ENCODE measurements around the gene MICU2.

MICU2 gene

GRCh38 chr13:21541980-21542379 lies 62.0 kb downstream of the MICU2 start:
- DNase-seq = no peak

DNA sequence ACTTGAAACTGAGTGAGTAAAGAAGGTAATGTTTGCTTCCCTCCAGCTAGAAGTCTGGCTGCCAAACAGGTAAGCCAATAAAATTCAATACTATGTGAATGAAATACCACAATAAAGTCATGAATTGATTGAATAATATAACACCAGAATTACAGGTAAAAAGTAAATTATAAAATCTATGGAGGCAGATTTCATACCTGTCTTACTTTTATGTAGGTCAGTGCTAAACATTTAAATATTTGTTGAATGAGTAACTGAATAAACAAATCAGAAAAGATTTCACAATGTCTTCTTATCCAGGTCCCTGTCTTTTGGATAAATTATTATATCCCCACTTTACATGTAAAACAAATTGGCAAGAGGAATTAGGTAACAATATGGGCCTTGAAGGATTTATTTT lies 62.7 kb downstream of the MICU2 start:
- no peak for DNase-seq

GRCh38 chr13:21539687-21540086 lies 64.3 kb downstream of the MICU2 start:
- DNase-seq = no peak

DNA sequence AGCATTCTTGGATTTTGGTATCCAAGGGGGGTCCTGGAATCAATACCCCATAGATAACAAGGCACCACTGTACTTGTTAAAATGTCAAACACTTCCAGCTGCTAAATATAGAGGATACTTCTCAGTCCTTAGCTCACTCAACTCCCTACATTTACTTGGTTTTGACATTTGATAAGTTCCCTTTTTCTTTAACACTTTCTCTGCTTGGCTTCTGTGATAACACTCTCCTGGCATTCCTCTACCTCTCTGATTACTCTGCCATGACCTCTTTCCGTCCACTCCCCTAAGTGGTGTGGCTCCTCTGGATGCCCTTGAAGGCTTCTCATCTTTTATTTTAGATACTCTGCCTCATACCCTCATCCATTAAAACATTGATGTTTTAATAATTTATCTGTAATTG lies 65.2 kb downstream of the MICU2 start:
- no peak for DNase-seq

DNA sequence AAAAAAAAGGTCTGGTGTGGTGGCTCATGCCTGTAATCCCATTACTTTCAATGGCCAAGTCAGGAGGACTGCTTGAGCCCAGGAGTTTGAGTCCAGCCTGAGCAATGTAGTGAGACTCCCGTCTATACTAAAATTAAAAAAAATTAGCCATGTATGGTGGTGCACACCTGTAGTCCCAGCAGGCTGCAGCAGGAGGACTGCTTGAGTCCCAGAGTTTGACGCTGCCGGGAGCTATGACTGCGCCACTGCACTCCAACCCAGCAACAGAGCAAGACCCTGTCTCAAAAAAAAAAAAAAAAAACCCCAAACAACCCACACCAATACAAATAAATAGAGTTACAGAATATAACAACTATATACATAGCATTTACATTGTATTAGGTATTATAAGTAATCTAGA lies 65.7 kb downstream of the MICU2 start:
- DNase-seq = no peak

- no peak for DNase-seq
Measured at GRCh38 chr13:21537105-21537504, 66.9 kb downstream of the MICU2 start.

- no peak for DNase-seq
Measured at GRCh38 chr13:21534760-21535159, 69.2 kb downstream of the MICU2 start.

- no peak for DNase-seq
Measured at GRCh38 chr13:21531455-21531854, 72.5 kb downstream of the MICU2 start.

DNA sequence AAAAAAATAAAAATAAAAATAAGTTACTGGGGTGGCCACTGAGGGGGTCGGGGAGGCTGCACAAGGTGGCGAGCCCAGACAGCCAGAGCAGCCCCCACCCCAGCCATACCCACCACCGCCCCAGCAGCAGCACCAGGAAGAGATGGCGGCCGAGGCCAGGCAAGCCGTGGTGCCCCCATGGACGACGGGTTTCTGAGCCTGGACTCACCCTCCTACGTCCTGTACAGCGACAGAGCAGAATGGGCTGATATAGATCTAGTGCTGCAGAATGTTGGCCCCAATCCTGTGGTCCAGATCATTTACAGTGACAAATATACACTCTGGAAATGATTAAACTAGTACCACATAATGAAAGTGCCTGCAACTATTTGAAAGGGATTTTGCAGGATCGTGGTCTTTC lies 73.3 kb downstream of the MICU2 start:
- no peak for DNase-seq

DNA sequence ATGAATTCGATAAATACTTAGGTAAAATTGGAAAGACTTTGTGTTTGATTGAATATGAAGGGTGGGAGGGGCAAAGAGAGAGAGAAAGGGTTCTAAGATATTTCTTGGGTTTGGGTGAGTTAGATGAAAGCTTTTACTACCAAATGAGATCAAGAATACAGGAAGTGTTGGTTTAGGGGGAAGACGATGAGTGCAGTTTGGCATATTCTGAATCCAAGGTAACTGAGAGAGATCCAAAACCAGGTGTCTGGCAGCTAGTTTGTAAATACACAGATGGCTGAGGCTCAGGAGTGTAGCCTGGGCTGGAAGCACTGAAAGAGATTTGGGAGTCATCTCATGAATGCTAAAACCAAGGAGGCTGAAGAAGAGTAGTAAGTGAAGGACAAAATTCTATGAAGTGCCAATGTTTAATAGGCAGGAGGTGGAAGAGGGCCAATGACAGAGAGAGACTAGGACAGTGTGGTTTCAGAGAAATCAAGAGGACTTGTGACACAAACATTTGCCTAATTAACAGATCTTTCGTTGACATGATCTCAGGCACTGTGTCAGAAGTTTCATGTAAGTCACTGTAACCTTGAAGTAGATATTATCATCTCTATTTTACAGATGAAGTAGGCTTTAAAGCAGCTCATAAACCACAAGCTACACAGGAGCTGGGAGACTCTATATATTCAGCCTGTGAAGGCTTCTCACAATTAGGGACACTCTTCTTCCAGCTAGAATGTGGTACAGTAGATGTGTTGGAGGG lies 74.7 kb downstream of the MICU2 start:
- DNase-seq = peak in 1 of 5 donors; percentile 16

- no peak for DNase-seq
Measured at GRCh38 chr13:21528616-21529015, 75.4 kb downstream of the MICU2 start.

- DNase-seq = no peak
Measured at GRCh38 chr13:21526707-21527540, 77.0 kb downstream of the MICU2 start.

DNA sequence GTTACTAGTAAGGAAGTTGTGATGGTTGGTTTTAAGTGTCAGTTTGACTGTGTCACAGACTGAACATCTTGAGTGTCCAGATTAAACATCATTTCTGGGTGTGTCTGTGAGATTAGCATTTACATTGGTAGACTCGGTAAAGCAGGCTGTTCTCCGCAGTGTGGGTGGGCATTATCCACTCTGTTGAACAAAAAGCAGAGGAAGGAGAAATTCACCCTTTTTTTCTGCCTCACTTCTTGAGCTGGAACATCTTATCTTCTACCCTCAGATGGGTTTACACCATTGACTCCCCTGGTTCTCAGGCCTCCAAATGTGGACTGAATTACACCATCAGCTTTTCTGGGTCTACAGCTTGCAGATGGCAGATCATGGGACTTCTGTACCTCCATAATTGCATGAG lies 81.1 kb downstream of the MICU2 start:
- no peak for DNase-seq

DNA sequence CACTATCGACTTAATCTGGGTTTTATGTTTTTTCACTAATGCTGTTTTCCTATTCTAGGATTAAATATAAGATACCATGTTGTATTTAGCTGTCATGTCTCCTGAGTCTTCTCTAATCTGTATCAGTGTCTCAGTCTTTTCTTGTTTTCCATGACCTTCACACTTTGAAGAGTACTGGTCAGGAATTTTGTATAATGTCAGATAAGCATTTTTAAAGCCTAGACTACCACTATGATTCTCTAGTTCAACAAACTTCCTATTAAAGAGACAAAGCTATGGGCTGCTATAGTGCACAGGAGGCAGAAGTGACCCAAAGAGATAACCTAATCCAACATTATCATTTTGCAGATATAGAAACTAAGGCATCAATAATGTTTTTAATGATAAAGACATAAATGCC lies 81.8 kb downstream of the MICU2 start:
- no peak for DNase-seq

GRCh38 chr13:21518617-21519144 lies 85.3 kb downstream of the MICU2 start:
- DNase-seq = no peak

GRCh38 chr13:21517576-21517975 lies 86.4 kb downstream of the MICU2 start:
- DNase-seq = no peak

- DNase-seq = no peak
Measured at GRCh38 chr13:21516805-21517204, 87.2 kb downstream of the MICU2 start.

- DNase-seq = no peak
Measured at GRCh38 chr13:21511849-21512248, 92.1 kb downstream of the MICU2 start.

GRCh38 chr13:21504379-21504778 lies 99.6 kb downstream of the MICU2 start:
- no peak for DNase-seq

GRCh38 chr13:21501686-21502085 lies 102.3 kb downstream of the MICU2 start:
- DNase-seq = no peak

DNA sequence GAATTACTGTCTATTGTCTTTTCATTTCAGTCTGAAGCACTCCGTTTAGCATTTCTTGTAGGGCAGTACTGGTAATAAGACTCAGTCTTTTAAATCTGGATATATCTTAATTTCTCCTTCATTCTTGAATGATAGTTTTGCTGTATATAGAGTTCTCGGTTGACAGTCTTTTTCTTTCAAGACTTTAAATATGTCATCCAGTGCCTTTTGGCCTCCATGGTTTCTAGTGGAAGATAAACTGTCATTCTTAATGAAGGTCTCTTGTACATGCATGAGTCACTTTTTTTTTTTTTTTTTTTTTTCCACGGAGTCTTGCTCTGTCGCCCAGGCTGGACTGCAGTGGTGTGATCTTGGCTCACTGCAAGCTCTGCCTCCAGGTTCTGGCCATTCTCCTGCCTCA lies 117.6 kb downstream of the MICU2 start:
- DNase-seq = no peak

DNA sequence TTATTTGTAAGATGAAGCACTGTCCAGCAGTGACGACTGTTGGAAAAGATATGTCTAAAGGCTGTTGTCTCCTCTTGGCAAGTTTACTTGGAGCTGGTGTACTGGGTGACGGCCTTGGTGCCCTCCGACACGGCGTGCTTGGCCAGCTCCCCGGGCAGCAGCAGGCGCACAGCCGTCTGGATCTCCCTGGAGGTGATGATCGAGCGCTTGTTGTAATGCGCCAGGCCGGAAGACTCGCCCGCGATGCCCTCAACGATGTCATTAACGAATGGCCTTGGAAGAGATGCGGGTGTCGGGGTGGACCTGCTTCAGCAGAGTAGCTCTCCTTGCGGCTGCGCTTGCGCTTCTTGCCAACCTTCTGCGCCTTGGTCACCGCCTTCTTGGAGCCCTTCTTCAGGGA lies 120.2 kb downstream of the MICU2 start:
- DNase-seq = no peak

- DNase-seq = no peak
Measured at GRCh38 chr13:21481359-21481758, 122.6 kb downstream of the MICU2 start.
